CD4-positive, alpha-beta memory T cell (primary cell): ENCODE results near the gene CAAP1. TPM values are rescaled to one million over a fixed set of nuclear protein-coding genes. Genes with fewer than 3 reads are reported as not detected.
A peak's percentile ranks its signal among the peaks of the same experiment; 100 is the strongest.

ENCODE experiments used
- CTCF ChIA-PET: fragments of 350-600 bp; sonication (Branson Sonifier 250); formaldehyde crosslinking; loops from one replicate; lab custom pipeline; 2021; ENCODE audit warnings: inconsistent platforms; ENCODE audit not compliant: partially characterized antibody; lab: Charles Lee
- POLR2A ChIA-PET: fragments of 350-600 bp; sonication (Branson Sonifier 250); formaldehyde crosslinking; loops from one replicate; lab custom pipeline; 2021; ENCODE audit not compliant: partially characterized antibody; lab: Charles Lee
- DNase-seq, 5 donors: peaks; one replicate each; pipeline versions ENCODE4 v3.0.0 to v3.0.0-alpha.2; 2020 to 2022; ENCODE audit warnings: mixed read lengths in 1 of 5
- H3K27ac ChIP-seq: one replicate; pipeline ENCODE4 v1.7.0; 2013; ENCODE audit warnings: low read depth, low read length
- H3K27me3 ChIP-seq: 2 replicates; pipeline ENCODE4 v1.7.0; 2013; ENCODE audit warnings: mild to moderate bottlenecking, low read length, moderate library complexity; ENCODE audit not compliant: insufficient read depth
- H3K36me3 ChIP-seq: 2 replicates; pipeline ENCODE4 v1.7.0; 2013; ENCODE audit warnings: mild to moderate bottlenecking, low read length, moderate library complexity; ENCODE audit not compliant: insufficient read depth
- H3K4me1 ChIP-seq: 2 replicates; pipeline ENCODE4 v1.7.0; 2013; ENCODE audit warnings: mild to moderate bottlenecking, low read length, moderate library complexity; ENCODE audit not compliant: insufficient read depth
- H3K4me3 ChIP-seq, 2 donors: one replicate each; pipeline ENCODE4 v1.7.0; 2013; ENCODE audit warnings: low read length in 2 of 2, mild to moderate bottlenecking in 1 of 2
- H3K9me3 ChIP-seq, 2 donors: one replicate each; pipeline ENCODE4 v1.7.0; 2013; ENCODE audit warnings: low read length in 2 of 2, control low read depth in 1 of 2; ENCODE audit not compliant: control insufficient read depth in 1 of 2
- H3K27ac Mint-ChIP-seq, 7 donors: one replicate each; pipeline ENCODE4 v1.8.0; 2020 to 2021; ENCODE audit warnings: mixed read lengths in 7 of 7, mild to moderate bottlenecking in 6 of 7, inconsistent platforms in 3 of 7, moderate library complexity in 3 of 7
- H3K27me3 Mint-ChIP-seq, 2 donors: one replicate each; pipeline ENCODE4 v1.8.0; 2020 to 2021; ENCODE audit warnings: mixed read lengths in 2 of 2
- H3K36me3 Mint-ChIP-seq, 2 donors: one replicate each; pipeline ENCODE4 v1.8.0; 2020 to 2021; ENCODE audit warnings: mixed read lengths in 2 of 2, inconsistent platforms in 1 of 2, mild to moderate bottlenecking in 1 of 2
- H3K4me1 Mint-ChIP-seq, 4 donors: one replicate each; pipeline ENCODE4 v1.8.0; 2020 to 2021; ENCODE audit warnings: mixed read lengths in 4 of 4, mild to moderate bottlenecking in 1 of 4
- H3K4me3 Mint-ChIP-seq, 8 donors: one replicate each; pipeline ENCODE4 v1.8.0; 2020 to 2021; ENCODE audit warnings: mixed read lengths in 8 of 8, mild to moderate bottlenecking in 7 of 8, moderate library complexity in 6 of 8, inconsistent platforms in 3 of 8
- H3K9me3 Mint-ChIP-seq, 8 donors: one replicate each; pipeline ENCODE4 v1.8.0; 2020 to 2021; ENCODE audit warnings: mixed read lengths in 8 of 8, mild to moderate bottlenecking in 5 of 8, inconsistent platforms in 3 of 8, moderate library complexity in 1 of 8
- intact Hi-C: fragments of 100-400 bp; cut with micrococcal nuclease; formaldehyde crosslinking; loops from one replicate; pipeline ENCODE4 v1.15.1; 2023
- polyA plus RNA-seq, 2 donors: library from polyadenylated mRNA; unstranded; fragments of 300-500 nt; fragmentation: Illumina TruSeq; gene quantifications; one replicate each; pipeline ENCODE4 v1.2.3, GENCODE V29; 2021
- total RNA-seq, 2 experiments: library from RNA; stranded (reverse); gene quantifications; one replicate each; pipeline ENCODE4 v1.2.3, GENCODE V29; 2021

The CAAP1 gene
- total and polyA plus RNA-seq, 4 experiments from 2014 or later = 18.6 to 25.3 (median 20.8) TPM

- Histone ChIP-seq H3K9me3 (no peaks in the 10 kb centered on the region), H3K36me3 (peaks cover 49% of the 10 kb centered on the region), H3K27ac (no peak overlapping the region), H3K4me3 (no peak overlapping the region), H3K27me3 (no peaks in the 10 kb centered on the region), H3K4me1 (no peaks in the 10 kb centered on the region)
- Mint-ChIP-seq H3K27me3 (no peaks in the 10 kb centered on the region), H3K9me3 (no peaks in the 10 kb centered on the region), H3K4me3 (no peak overlapping the region), H3K4me1 (peaks cover 0 to 3% (median 1%) of the 10 kb centered on the region in 4 donors), H3K27ac (no peak overlapping the region), H3K36me3 (peaks cover 50 to 71% of the 10 kb centered on the region in 2 donors)
- DNase-seq = no peak
- intact Hi-C loops = no loop called here
- CTCF ChIA-PET = no interaction called here
- POLR2A ChIA-PET = no interaction called here
Observed at GRCh38 chr9:26925609-26926008, 33.0 kb upstream of the CAAP1 start.

GRCh38 chr9:26919698-26920097, 27.1 kb upstream of the CAAP1 start:
- Mint-ChIP-seq H3K4me1 (no peaks in the 10 kb centered on the region), H3K27me3 (no peaks in the 10 kb centered on the region), H3K4me3 (no peak overlapping the region), H3K9me3 (no peaks in the 10 kb centered on the region), H3K27ac (no peak overlapping the region), H3K36me3 (peaks cover 54 to 86% of the 10 kb centered on the region in 2 donors)
- intact Hi-C loops = no loop called here
- DNase-seq = no peak
- CTCF ChIA-PET = no interaction called here
- peaks cover 60% of the 10 kb centered on the region for H3K36me3 ChIP-seq
- H3K4me3 ChIP-seq = no peak overlapping the region
- no peaks in the 10 kb centered on the region for H3K27me3 ChIP-seq
- POLR2A ChIA-PET = no interaction called here
- H3K4me1 ChIP-seq = no peaks in the 10 kb centered on the region
- H3K27ac ChIP-seq = no peak overlapping the region
- no peaks in the 10 kb centered on the region for H3K9me3 ChIP-seq

- DNase-seq = no peak
- ChIA-PET POLR2A (no interaction called here), CTCF (interaction anchor here (1.2 kb wide), 1 partner anchor 14 kb away, joined by 3 read pairs; no protein-coding TSS in a partner anchor)
- H3K36me3 Mint-ChIP-seq = peaks cover 38 to 62% of the 10 kb centered on the region in 2 donors
- Histone ChIP-seq H3K4me3 (no peak overlapping the region), H3K27ac (no peak overlapping the region), H3K36me3 (peaks cover 23% of the 10 kb centered on the region), H3K27me3 (no peaks in the 10 kb centered on the region), H3K9me3 (no peaks in the 10 kb centered on the region), H3K4me1 (no peaks in the 10 kb centered on the region)
- H3K4me3 Mint-ChIP-seq = no peak overlapping the region
- H3K27me3 Mint-ChIP-seq = no peaks in the 10 kb centered on the region
- H3K27ac Mint-ChIP-seq = no peak overlapping the region
- intact Hi-C loops = no loop called here
- no peaks in the 10 kb centered on the region for H3K4me1 Mint-ChIP-seq
- H3K9me3 Mint-ChIP-seq = no peaks in the 10 kb centered on the region
Observed at GRCh38 chr9:26913138-26913668, 20.6 kb upstream of the CAAP1 start.

DNA sequence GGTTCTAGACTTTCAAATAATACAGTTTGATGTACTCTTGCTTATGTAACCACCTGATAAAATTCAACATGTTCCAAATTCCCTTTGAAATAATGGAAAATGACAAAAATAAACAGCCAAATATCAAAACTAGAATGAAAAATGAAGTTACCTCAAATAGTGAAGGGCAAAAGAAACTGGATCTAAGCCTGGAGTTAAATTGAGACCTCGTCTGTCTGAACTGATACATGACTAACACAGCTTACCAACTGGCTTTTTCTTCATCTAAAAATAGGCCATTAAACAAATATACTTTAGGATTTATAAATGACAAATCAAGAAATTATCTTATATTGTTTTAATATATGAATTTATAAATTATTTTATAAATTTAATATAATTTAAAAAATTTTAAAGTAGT, 12.1 kb upstream of the CAAP1 start:
- no peak overlapping the region for H3K4me3 ChIP-seq
- CTCF ChIA-PET = no interaction called here
- intact Hi-C loops = no loop called here
- no peaks in the 10 kb centered on the region for H3K4me1 ChIP-seq
- peaks cover 37 to 44% of the 10 kb centered on the region in 2 donors for H3K36me3 Mint-ChIP-seq
- no peaks in the 10 kb centered on the region for H3K9me3 ChIP-seq
- DNase-seq = no peak
- H3K4me3 Mint-ChIP-seq = no peak overlapping the region
- peaks cover 6% of the 10 kb centered on the region for H3K36me3 ChIP-seq
- no peak overlapping the region for H3K27ac ChIP-seq
- H3K9me3 Mint-ChIP-seq = no peaks in the 10 kb centered on the region
- no peaks in the 10 kb centered on the region for H3K27me3 Mint-ChIP-seq
- POLR2A ChIA-PET = no interaction called here
- H3K27me3 ChIP-seq = no peaks in the 10 kb centered on the region
- peak overlapping the region in 2 of 7 donors; percentile 35 to 61 for H3K27ac Mint-ChIP-seq
- no peaks in the 10 kb centered on the region for H3K4me1 Mint-ChIP-seq

- ChIA-PET POLR2A (interaction anchor here (1.0 kb wide), 1 partner anchor 11 kb away, joined by 3 read pairs; the partner anchor contains the start of gene CAAP1), CTCF (no interaction called here)
- Histone ChIP-seq H3K36me3 (peaks cover 6% of the 10 kb centered on the region), H3K27ac (no peak overlapping the region), H3K9me3 (no peaks in the 10 kb centered on the region), H3K4me1 (no peaks in the 10 kb centered on the region), H3K4me3 (no peak overlapping the region), H3K27me3 (no peaks in the 10 kb centered on the region)
- no peaks in the 10 kb centered on the region for H3K4me1 Mint-ChIP-seq
- H3K36me3 Mint-ChIP-seq = peaks cover 31 to 40% of the 10 kb centered on the region in 2 donors
- peak overlapping the region in 1 of 7 donors; percentile 35 for H3K27ac Mint-ChIP-seq
- no peak overlapping the region for H3K4me3 Mint-ChIP-seq
- intact Hi-C loops = no loop called here
- no peaks in the 10 kb centered on the region for H3K27me3 Mint-ChIP-seq
- DNase-seq = no peak
- no peaks in the 10 kb centered on the region for H3K9me3 Mint-ChIP-seq
Observed at GRCh38 chr9:26904070-26904469, 11.5 kb upstream of the CAAP1 start.

DNA sequence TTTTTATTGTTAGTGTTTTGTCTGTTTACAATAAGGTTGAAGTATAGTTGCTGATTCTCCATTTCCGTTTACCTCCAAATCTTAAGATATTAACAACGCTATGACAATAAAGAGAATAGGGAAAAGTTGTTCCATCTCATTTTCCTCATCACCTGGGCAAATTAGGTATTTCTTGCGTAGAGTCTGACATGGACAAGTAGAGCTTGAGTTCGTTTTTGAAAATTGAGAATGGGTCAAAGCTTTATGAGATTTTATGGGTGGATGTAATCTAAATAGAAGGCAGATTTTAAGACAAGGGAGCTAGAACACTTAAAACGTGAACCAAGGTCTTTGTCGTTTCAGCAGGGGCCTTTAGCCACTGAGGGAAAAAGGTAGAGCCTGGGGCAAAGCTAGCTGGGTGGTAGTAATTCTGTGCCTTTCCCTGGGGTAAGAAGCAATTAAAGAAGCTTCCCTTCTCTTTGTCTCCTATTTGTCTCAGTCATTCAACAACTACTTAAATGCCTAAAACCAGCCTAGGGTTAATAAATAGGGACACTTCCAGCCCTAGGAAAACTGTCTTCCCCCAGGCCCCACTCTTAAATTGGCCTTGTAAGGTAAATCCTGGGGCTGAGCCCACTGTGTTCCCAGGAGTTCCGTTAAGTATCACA, 551 bp upstream of the CAAP1 start:
- H3K4me3 ChIP-seq = peak overlapping the region; percentile 78 to 93
- H3K4me3 Mint-ChIP-seq = peak overlapping the region; percentile 97 to 100 (median 100)
- DNase-seq = no peak

GRCh38 chr9:26891726-26892125, 876 bp downstream of the CAAP1 start:
- CTCF ChIA-PET = interaction anchor here (1.0 to 2.7 kb wide), 5 partner anchors 9 to 83 kb away, joined by 3 to 14 read pairs (median 5); partner anchors contain the start of gene PLAA
- Histone ChIP-seq H3K36me3 (no peaks in the 10 kb centered on the region), H3K4me3 (peak overlapping the region; percentile 78 to 93), H3K27ac (peak overlapping the region; percentile 91), H3K4me1 (peaks cover 34% of the 10 kb centered on the region), H3K27me3 (no peaks in the 10 kb centered on the region), H3K9me3 (no peaks in the 10 kb centered on the region)
- intact Hi-C loops = loop anchor here (1.0 kb wide), 3 partner anchors 56 to 682 kb away; partner anchors contain the start of genes C9orf72, IFT74 and PLAA
- Mint-ChIP-seq H3K36me3 (peaks cover 3 to 14% of the 10 kb centered on the region in 2 donors), H3K27ac (peak overlapping the region; percentile 91 to 100 (median 100)), H3K9me3 (peaks cover 0 to 6% (median 4%) of the 10 kb centered on the region in 8 donors), H3K4me1 (peaks cover 24 to 57% (median 41%) of the 10 kb centered on the region in 4 donors), H3K27me3 (no peaks in the 10 kb centered on the region), H3K4me3 (peak overlapping the region; percentile 97 to 100 (median 100))
- DNase-seq = peak in 2 of 5 donors; percentile 2
- POLR2A ChIA-PET = interaction anchor here (3.5 to 4.1 kb wide), 2 partner anchors 56 to 64 kb away, joined by 31 to 41 read pairs; partner anchors contain the start of genes IFT74 and PLAA

More for the DNA sequence above, 551 bp upstream of the CAAP1 start:
- Histone ChIP-seq H3K9me3 (no peaks in the 10 kb centered on the region), H3K27me3 (no peaks in the 10 kb centered on the region), H3K36me3 (no peaks in the 10 kb centered on the region), H3K4me1 (peaks cover 31% of the 10 kb centered on the region), H3K27ac (peak overlapping the region; percentile 91)
- intact Hi-C loops = no loop called here
- Mint-ChIP-seq H3K27me3 (no peaks in the 10 kb centered on the region), H3K27ac (peak overlapping the region; percentile 91 to 100 (median 100)), H3K9me3 (peaks cover 0 to 6% (median 4%) of the 10 kb centered on the region in 8 donors), H3K4me1 (peaks cover 20 to 53% (median 38%) of the 10 kb centered on the region in 4 donors), H3K36me3 (peaks cover 0 to 11% of the 10 kb centered on the region in 2 donors)
- ChIA-PET POLR2A (interaction anchor here (1.2 to 4.1 kb wide), 5 partner anchors 10 to 63 kb away, joined by 3 to 41 read pairs (median 4); partner anchors contain the start of genes IFT74 and PLAA), CTCF (interaction anchor here (1.2 to 2.7 kb wide), 3 partner anchors 55 to 82 kb away, joined by 5 to 14 read pairs (median 7); partner anchors contain the start of gene PLAA)
